HEK293 (cell line): ENCODE data around the gene FANCD2OS.

ENCODE experiments used
- GLI2 ChIP-seq: fragments of 450-650 bp; formaldehyde crosslinking; IDR thresholded peaks from 2 replicates; pipeline ENCODE4; 2017; ENCODE audit warnings: missing biosample characterization, missing genetic modification characterization, low read depth, borderline replicate concordance
- HIC1 ChIP-seq: fragments of 450-650 bp; formaldehyde crosslinking; IDR thresholded peaks from 2 replicates; pipeline ENCODE4 v1.5.1; 2016; ENCODE audit warnings: missing biosample characterization, missing genetic modification characterization
- KLF1 ChIP-seq: fragments of 450-650 bp; formaldehyde crosslinking; IDR thresholded peaks from 2 replicates; pipeline ENCODE4 v1.5.1; 2016; ENCODE audit warnings: missing biosample characterization, missing genetic modification characterization
- KLF10 ChIP-seq: fragments of 450-650 bp; IDR thresholded peaks from 2 replicates; pipeline ENCODE4 v1.5.1; 2018; ENCODE audit warnings: missing biosample characterization, mild to moderate bottlenecking, missing genetic modification characterization
- PRDM1 ChIP-seq: fragments of 450-650 bp; formaldehyde crosslinking; IDR thresholded peaks from 2 replicates; pipeline ENCODE4; 2016; ENCODE audit warnings: missing biosample characterization, missing genetic modification characterization
- REPIN1 ChIP-seq: fragments of 450-650 bp; formaldehyde crosslinking; IDR thresholded peaks from 2 replicates; pipeline ENCODE4 v1.5.1; 2017; ENCODE audit warnings: missing biosample characterization, missing genetic modification characterization, low read depth
- SCRT1 ChIP-seq: fragments of 450-650 bp; formaldehyde crosslinking; IDR thresholded peaks from 2 replicates; pipeline ENCODE4 v1.5.1; 2016; ENCODE audit warnings: missing biosample characterization, missing genetic modification characterization, borderline replicate concordance
- SP3 ChIP-seq: fragments of 450-650 bp; formaldehyde crosslinking; IDR thresholded peaks from 2 replicates; pipeline ENCODE4 v1.5.1; 2016; ENCODE audit warnings: missing biosample characterization, missing genetic modification characterization
- TSHZ1 ChIP-seq: fragments of 450-650 bp; formaldehyde crosslinking; IDR thresholded peaks from 2 replicates; pipeline ENCODE4 v1.5.1; 2016; ENCODE audit warnings: missing biosample characterization, missing genetic modification characterization, borderline replicate concordance
- ZBTB20 ChIP-seq: fragments of 450-650 bp; formaldehyde crosslinking; IDR thresholded peaks from 2 replicates; pipeline ENCODE4 v1.5.1; 2016; ENCODE audit warnings: missing biosample characterization, missing genetic modification characterization
- ZBTB21 ChIP-seq: fragments of 450-650 bp; formaldehyde crosslinking; IDR thresholded peaks from 2 replicates; pipeline ENCODE4 v1.5.1; 2017; ENCODE audit warnings: missing biosample characterization, missing genetic modification characterization
- ZEB2 ChIP-seq: fragments of 450-650 bp; formaldehyde crosslinking; IDR thresholded peaks from 2 replicates; pipeline ENCODE4 v1.5.1; 2016; ENCODE audit warnings: missing biosample characterization, missing genetic modification characterization
- ZNF121 ChIP-seq: fragments of 450-650 bp; formaldehyde crosslinking; IDR thresholded peaks from 2 replicates; pipeline ENCODE4 v1.5.1; 2016; ENCODE audit warnings: missing biosample characterization, missing genetic modification characterization
- ZNF148 ChIP-seq: fragments of 450-650 bp; formaldehyde crosslinking; IDR thresholded peaks from 2 replicates; pipeline ENCODE4 v1.5.0; 2017; ENCODE audit warnings: missing biosample characterization, missing genetic modification characterization, borderline replicate concordance
- ZNF214 ChIP-seq: fragments of 450-650 bp; formaldehyde crosslinking; IDR thresholded peaks from 2 replicates; pipeline ENCODE4 v1.5.1; 2017; ENCODE audit warnings: missing biosample characterization, mild to moderate bottlenecking, missing genetic modification characterization, borderline replicate concordance
- ZNF24 ChIP-seq: fragments of 450-650 bp; formaldehyde crosslinking; IDR thresholded peaks from 2 replicates; pipeline ENCODE4 v1.5.1; 2016; ENCODE audit warnings: missing biosample characterization, missing genetic modification characterization
- ZNF274 ChIP-seq, 2 experiments: fragments of 200-500 bp in 1 of 2; fragments of 450-650 bp in 1 of 2; sonication (Bioruptor generic) in 1 of 2; formaldehyde crosslinking in 1 of 2; IDR thresholded peaks; 2 replicates each; pipeline versions ENCODE4 v1.5.1 to v1.6.1; 2014 to 2016; ENCODE audit warnings: borderline replicate concordance in 1 of 2, inconsistent platforms in 1 of 2, low read length in 1 of 2, missing biosample characterization in 1 of 2, missing genetic modification characterization in 1 of 2
- ZNF280C ChIP-seq: fragments of 450-650 bp; formaldehyde crosslinking; IDR thresholded peaks from 2 replicates; pipeline ENCODE4 v1.5.1; 2016; ENCODE audit warnings: missing biosample characterization, missing genetic modification characterization
- ZNF350 ChIP-seq: fragments of 450-650 bp; formaldehyde crosslinking; IDR thresholded peaks from 2 replicates; pipeline ENCODE4 v1.5.0; 2017; ENCODE audit warnings: missing biosample characterization, mild to moderate bottlenecking, missing genetic modification characterization
- ZNF510 ChIP-seq: fragments of 450-650 bp; formaldehyde crosslinking; IDR thresholded peaks from 2 replicates; pipeline ENCODE4 v1.5.1; 2018; ENCODE audit warnings: mild to moderate bottlenecking, missing genetic modification characterization, missing biosample characterization; ENCODE audit not compliant: insufficient replicate concordance
- ZNF544 ChIP-seq: fragments of 450-650 bp; formaldehyde crosslinking; IDR thresholded peaks from 2 replicates; pipeline ENCODE4 v1.5.0; 2017; ENCODE audit warnings: missing biosample characterization, missing genetic modification characterization
- ZNF548 ChIP-seq: fragments of 450-650 bp; formaldehyde crosslinking; IDR thresholded peaks from 2 replicates; pipeline ENCODE4 v1.5.1; 2016; ENCODE audit warnings: missing biosample characterization, missing genetic modification characterization
- ZNF561 ChIP-seq: fragments of 450-650 bp; IDR thresholded peaks from 2 replicates; pipeline ENCODE4 v1.5.1; 2018; ENCODE audit warnings: missing biosample characterization, missing genetic modification characterization, borderline replicate concordance
- ZNF571 ChIP-seq: fragments of 450-650 bp; formaldehyde crosslinking; IDR thresholded peaks from 2 replicates; pipeline ENCODE4 v1.5.0; 2017; ENCODE audit warnings: missing biosample characterization, missing genetic modification characterization
- ZNF610 ChIP-seq: fragments of 450-650 bp; formaldehyde crosslinking; IDR thresholded peaks from 2 replicates; pipeline ENCODE4 v1.5.1; 2016; ENCODE audit warnings: missing biosample characterization, missing genetic modification characterization, borderline replicate concordance
- ZNF76 ChIP-seq: fragments of 450-650 bp; formaldehyde crosslinking; IDR thresholded peaks from 2 replicates; pipeline ENCODE4; 2016; ENCODE audit warnings: low read depth, missing biosample characterization, missing genetic modification characterization, borderline replicate concordance
- ZSCAN18 ChIP-seq: fragments of 450-650 bp; formaldehyde crosslinking; IDR thresholded peaks from 2 replicates; pipeline ENCODE4 v1.5.1; 2016; ENCODE audit warnings: missing biosample characterization, missing genetic modification characterization

Gene FANCD2OS

GRCh38 chr3:10115326-10116137 lies 7.5 kb upstream of the FANCD2OS start, which contains the start of gene BRK1 (continued):
- peak; percentile 66 for TF ChIP-seq SP3 (tag by site-specific recombination)
- TF ChIP-seq SCRT1 (tag by site-specific recombination), result no peak
- no peak for TF ChIP-seq ZNF274 (IDR thresholded peaks at IDR 0.05; ENCODE audit: low read length)
- TF ChIP-seq ZNF274 (tag by site-specific recombination; IDR thresholded peaks at IDR 0.05; ENCODE audit: borderline replicate concordance), result no peak
- no peak for TF ChIP-seq ZNF510
- TF ChIP-seq ZNF214 (tag by site-specific recombination), result no peak
- no peak for TF ChIP-seq ZNF24 (tag by site-specific recombination)
- TF ChIP-seq ZNF610 (tag by site-specific recombination), result no peak
- no peak for TF ChIP-seq ZNF76 (tag by site-specific recombination)
- TF ChIP-seq ZNF544 (tag by site-specific recombination), result no peak
- TF ChIP-seq ZNF280C (tag by site-specific recombination), result no peak
- peak; percentile 98 for TF ChIP-seq ZBTB20 (tag by site-specific recombination)
- TF ChIP-seq ZEB2, result peak; percentile 65; the same call in 1 of the 2 replicates
- no peak for TF ChIP-seq ZNF571 (tag by site-specific recombination)
- no peak for TF ChIP-seq ZSCAN18
- no peak for TF ChIP-seq PRDM1 (tag by site-specific recombination)
- TF ChIP-seq GLI2 (tag by site-specific recombination), result no peak
- peak; percentile 82 for TF ChIP-seq ZBTB21 (tag by site-specific recombination)
- TF ChIP-seq ZNF350 (tag by site-specific recombination), result no peak
- TF ChIP-seq HIC1 (tag by site-specific recombination), result peak; percentile 60
- no peak for TF ChIP-seq ZNF148 (tag by site-specific recombination)
- no peak for TF ChIP-seq ZNF548 (tag by site-specific recombination)
- TF ChIP-seq ZNF121 (tag by site-specific recombination), result no peak
- peak; percentile 59; the same call in 1 of the 2 replicates for TF ChIP-seq ZNF561 (tag by site-specific recombination)
- no peak for TF ChIP-seq REPIN1 (tag by site-specific recombination)
- TF ChIP-seq KLF10, result no peak; the same call in 1 of the 2 replicates
- TF ChIP-seq KLF1 (tag by site-specific recombination), result peak; percentile 24; the same call in 1 of the 2 replicates
- TF ChIP-seq TSHZ1, result no peak
